ENCODE results near the gene NEGR1.

The NEGR1 gene

GRCh38 chr1:71817028-71817427, 465.3 kb downstream of the NEGR1 start:
- Histone ChIP-seq H3K36me3 (ENCODE audit: control insufficient read depth, insufficient read depth, low read length, severe bottlenecking) (no peaks in the 10 kb centered on the region), H3K4me1 (ENCODE audit: control insufficient read depth, insufficient read depth, low read length) (no peaks in the 10 kb centered on the region), H3K9me3 (ENCODE audit: control insufficient read depth, low read length) (no peaks in the 10 kb centered on the region), H3K4me3 (ENCODE audit: low read length) (no peak overlapping the region), H3K27me3 (replicated peaks; ENCODE audit: control insufficient read depth, insufficient read depth, low read length) (no peaks in the 10 kb centered on the region), H3K9ac (ENCODE audit: low read length) (no peak overlapping the region)
- DNase-seq (ENCODE audit: low read depth), result no peak

GRCh38 chr1:71809085-71809484, 473.3 kb downstream of the NEGR1 start:
- no peak for DNase-seq (ENCODE audit: low read depth)
- no peaks in the 10 kb centered on the region for H3K9me3 ChIP-seq (ENCODE audit: control insufficient read depth, low read length)
- H3K27me3 ChIP-seq (replicated peaks; ENCODE audit: control insufficient read depth, insufficient read depth, low read length), result no peaks in the 10 kb centered on the region
- H3K4me3 ChIP-seq (ENCODE audit: low read length), result no peak overlapping the region
- H3K9ac ChIP-seq (ENCODE audit: low read length), result no peak overlapping the region
- no peaks in the 10 kb centered on the region for H3K4me1 ChIP-seq (ENCODE audit: control insufficient read depth, insufficient read depth, low read length)
- H3K36me3 ChIP-seq (ENCODE audit: control insufficient read depth, insufficient read depth, low read length, severe bottlenecking), result no peaks in the 10 kb centered on the region

- Histone ChIP-seq H3K27me3 (replicated peaks; ENCODE audit: control insufficient read depth, insufficient read depth, low read length) (no peaks in the 10 kb centered on the region), H3K9ac (ENCODE audit: low read length) (no peak overlapping the region), H3K9me3 (ENCODE audit: control insufficient read depth, low read length) (no peaks in the 10 kb centered on the region), H3K36me3 (ENCODE audit: control insufficient read depth, insufficient read depth, low read length, severe bottlenecking) (no peaks in the 10 kb centered on the region), H3K4me3 (ENCODE audit: low read length) (no peak overlapping the region), H3K4me1 (ENCODE audit: control insufficient read depth, insufficient read depth, low read length) (no peaks in the 10 kb centered on the region)
- DNase-seq (ENCODE audit: low read depth), result no peak
Measured at GRCh38 chr1:71804140-71804539, 478.2 kb downstream of the NEGR1 start.

- H3K4me3 ChIP-seq (ENCODE audit: low read length), result no peak overlapping the region
- H3K4me1 ChIP-seq (ENCODE audit: control insufficient read depth, insufficient read depth, low read length), result no peaks in the 10 kb centered on the region
- H3K9me3 ChIP-seq (ENCODE audit: control insufficient read depth, low read length), result no peaks in the 10 kb centered on the region
- H3K27me3 ChIP-seq (replicated peaks; ENCODE audit: control insufficient read depth, insufficient read depth, low read length), result no peaks in the 10 kb centered on the region
- no peaks in the 10 kb centered on the region for H3K36me3 ChIP-seq (ENCODE audit: control insufficient read depth, insufficient read depth, low read length, severe bottlenecking)
- no peak overlapping the region for H3K9ac ChIP-seq (ENCODE audit: low read length)
- no peak for DNase-seq (ENCODE audit: low read depth)
Measured at GRCh38 chr1:71796006-71796405, 486.3 kb downstream of the NEGR1 start.

- Histone ChIP-seq H3K9me3 (ENCODE audit: control insufficient read depth, low read length) (no peaks in the 10 kb centered on the region), H3K9ac (ENCODE audit: low read length) (no peak overlapping the region), H3K36me3 (ENCODE audit: control insufficient read depth, insufficient read depth, low read length, severe bottlenecking) (no peaks in the 10 kb centered on the region), H3K4me1 (ENCODE audit: control insufficient read depth, insufficient read depth, low read length) (no peaks in the 10 kb centered on the region), H3K4me3 (ENCODE audit: low read length) (no peak overlapping the region), H3K27me3 (replicated peaks; ENCODE audit: control insufficient read depth, insufficient read depth, low read length) (no peaks in the 10 kb centered on the region)
- no peak for DNase-seq (ENCODE audit: low read depth)
Measured at GRCh38 chr1:71792264-71792663, 490.1 kb downstream of the NEGR1 start.

GRCh38 chr1:71788113-71788512, 494.2 kb downstream of the NEGR1 start:
- no peaks in the 10 kb centered on the region for H3K27me3 ChIP-seq (replicated peaks; ENCODE audit: control insufficient read depth, insufficient read depth, low read length)

GRCh38 chr1:71787699-71788098, 494.6 kb downstream of the NEGR1 start:
- Histone ChIP-seq H3K4me1 (ENCODE audit: control insufficient read depth, insufficient read depth, low read length) (peaks cover 12% of the 10 kb centered on the region), H3K9ac (ENCODE audit: low read length) (no peak overlapping the region), H3K9me3 (ENCODE audit: control insufficient read depth, low read length) (no peaks in the 10 kb centered on the region), H3K27me3 (replicated peaks; ENCODE audit: control insufficient read depth, insufficient read depth, low read length) (no peaks in the 10 kb centered on the region), H3K4me3 (ENCODE audit: low read length) (no peak overlapping the region), H3K36me3 (ENCODE audit: control insufficient read depth, insufficient read depth, low read length, severe bottlenecking) (no peaks in the 10 kb centered on the region)
- DNase-seq (ENCODE audit: low read depth), result no peak

More at GRCh38 chr1:71788113-71788512, 494.2 kb downstream of the NEGR1 start:
- Histone ChIP-seq H3K4me3 (ENCODE audit: low read length) (no peak overlapping the region), H3K36me3 (ENCODE audit: control insufficient read depth, insufficient read depth, low read length, severe bottlenecking) (no peaks in the 10 kb centered on the region), H3K9ac (ENCODE audit: low read length) (no peak overlapping the region), H3K4me1 (ENCODE audit: control insufficient read depth, insufficient read depth, low read length) (peaks cover 12% of the 10 kb centered on the region), H3K9me3 (ENCODE audit: control insufficient read depth, low read length) (no peaks in the 10 kb centered on the region)
- DNase-seq (ENCODE audit: low read depth), result no peak

GRCh38 chr1:71786218-71786617, 496.1 kb downstream of the NEGR1 start:
- no peak for DNase-seq (ENCODE audit: low read depth)
- no peaks in the 10 kb centered on the region for H3K27me3 ChIP-seq (replicated peaks; ENCODE audit: control insufficient read depth, insufficient read depth, low read length)
- H3K4me3 ChIP-seq (ENCODE audit: low read length), result no peak overlapping the region
- H3K9me3 ChIP-seq (ENCODE audit: control insufficient read depth, low read length), result no peaks in the 10 kb centered on the region
- no peak overlapping the region for H3K9ac ChIP-seq (ENCODE audit: low read length)
- no peaks in the 10 kb centered on the region for H3K36me3 ChIP-seq (ENCODE audit: control insufficient read depth, insufficient read depth, low read length, severe bottlenecking)
- H3K4me1 ChIP-seq (ENCODE audit: control insufficient read depth, insufficient read depth, low read length), result peaks cover 12% of the 10 kb centered on the region

GRCh38 chr1:71785450-71785849, 496.9 kb downstream of the NEGR1 start:
- no peak overlapping the region for H3K9ac ChIP-seq (ENCODE audit: low read length)
- peaks cover 12% of the 10 kb centered on the region for H3K4me1 ChIP-seq (ENCODE audit: control insufficient read depth, insufficient read depth, low read length)
- DNase-seq (ENCODE audit: low read depth), result peak; percentile 5
- no peaks in the 10 kb centered on the region for H3K36me3 ChIP-seq (ENCODE audit: control insufficient read depth, insufficient read depth, low read length, severe bottlenecking)
- no peaks in the 10 kb centered on the region for H3K9me3 ChIP-seq (ENCODE audit: control insufficient read depth, low read length)
- no peak overlapping the region for H3K4me3 ChIP-seq (ENCODE audit: low read length)
- no peaks in the 10 kb centered on the region for H3K27me3 ChIP-seq (replicated peaks; ENCODE audit: control insufficient read depth, insufficient read depth, low read length)

- no peak overlapping the region for H3K9ac ChIP-seq (ENCODE audit: low read length)
- H3K27me3 ChIP-seq (replicated peaks; ENCODE audit: control insufficient read depth, insufficient read depth, low read length), result no peaks in the 10 kb centered on the region
- no peaks in the 10 kb centered on the region for H3K9me3 ChIP-seq (ENCODE audit: control insufficient read depth, low read length)
- no peak for DNase-seq (ENCODE audit: low read depth)
- no peak overlapping the region for H3K4me3 ChIP-seq (ENCODE audit: low read length)
- peaks cover 12% of the 10 kb centered on the region for H3K4me1 ChIP-seq (ENCODE audit: control insufficient read depth, insufficient read depth, low read length)
- no peaks in the 10 kb centered on the region for H3K36me3 ChIP-seq (ENCODE audit: control insufficient read depth, insufficient read depth, low read length, severe bottlenecking)
Measured at GRCh38 chr1:71785000-71785399, 497.3 kb downstream of the NEGR1 start.

- H3K9me3 ChIP-seq (ENCODE audit: control insufficient read depth, low read length), result no peaks in the 10 kb centered on the region
- H3K36me3 ChIP-seq (ENCODE audit: control insufficient read depth, insufficient read depth, low read length, severe bottlenecking), result no peaks in the 10 kb centered on the region
- no peak for DNase-seq (ENCODE audit: low read depth)
- no peaks in the 10 kb centered on the region for H3K27me3 ChIP-seq (replicated peaks; ENCODE audit: control insufficient read depth, insufficient read depth, low read length)
- peaks cover 12% of the 10 kb centered on the region for H3K4me1 ChIP-seq (ENCODE audit: control insufficient read depth, insufficient read depth, low read length)
- no peak overlapping the region for H3K4me3 ChIP-seq (ENCODE audit: low read length)
- H3K9ac ChIP-seq (ENCODE audit: low read length), result no peak overlapping the region
Measured at GRCh38 chr1:71784241-71784640, 498.1 kb downstream of the NEGR1 start.

- Histone ChIP-seq H3K9me3 (ENCODE audit: control insufficient read depth, low read length) (no peaks in the 10 kb centered on the region), H3K4me1 (ENCODE audit: control insufficient read depth, insufficient read depth, low read length) (peaks cover 12% of the 10 kb centered on the region), H3K36me3 (ENCODE audit: control insufficient read depth, insufficient read depth, low read length, severe bottlenecking) (no peaks in the 10 kb centered on the region), H3K9ac (ENCODE audit: low read length) (no peak overlapping the region), H3K4me3 (ENCODE audit: low read length) (no peak overlapping the region), H3K27me3 (replicated peaks; ENCODE audit: control insufficient read depth, insufficient read depth, low read length) (no peaks in the 10 kb centered on the region)
- no peak for DNase-seq (ENCODE audit: low read depth)
Measured at GRCh38 chr1:71783071-71783470, 499.3 kb downstream of the NEGR1 start.

Data from adipocyte (in vitro differentiated cells).